ENCODE measurements around the gene SYT2. TPM values are rescaled to one million over a fixed set of nuclear protein-coding genes. Genes with fewer than 3 reads are reported as not detected.

Gene SYT2
- total and polyA plus RNA-seq, 2 of the 13 experiments (the other 11 are each of a cell fraction or from before 2014, with no cell fraction given) = not detected

GRCh38 chr1:202586871-202587270 lies 123.4 kb downstream of the SYT2 start:
- peaks cover 0 to 3% of the 10 kb centered on the region in 2 experiments; a peak in 2 of 5 replicates for H3K36me3 ChIP-seq (replicated peaks in 1 of 2; ENCODE audit: control insufficient read depth in 1 of 2, insufficient read depth in 2 of 2, low read length in 2 of 2)
- peaks cover 29% of the 10 kb centered on the region for H3K4me1 ChIP-seq (ENCODE audit: insufficient read depth, low read length)
- BruUV-seq (replicated peaks) = no TSS peak
- H3K9ac ChIP-seq (ENCODE audit: insufficient read depth, low read depth, low read length) = no peak overlapping the region
- no peaks in the 10 kb centered on the region for H4K20me1 ChIP-seq (ENCODE audit: insufficient read depth, low read length)
- DNase-seq (ENCODE audit: low spot score) (no peak), FAIRE-seq (no peak), ATAC-seq (no peak)
- in situ Hi-C loops (cut with HindIII; ENCODE audit: extremely low pct_ligation_motif_present, low pct_unique_long_range_greater_than_20kb) = no loop called here
- no peaks in the 10 kb centered on the region for H3K79me2 ChIP-seq (ENCODE audit: insufficient read depth, low read length)
- H3K4me3 ChIP-seq (replicated peaks in 1 of 3; ENCODE audit: insufficient read depth in 1 of 3, low read depth in 2 of 3, low read length in 3 of 3) = no peak overlapping the region
- CTCF ChIA-PET (ENCODE audit: low intra/inter-chr PET ratio, low total read pairs) = no interaction called here
- intact Hi-C loops (cut with micrococcal nuclease; ENCODE audit: unreplicated experiment) = no loop called here
- H3K9me3 ChIP-seq (ENCODE audit: low read length) = no peaks in the 10 kb centered on the region
- H2AFZ ChIP-seq (ENCODE audit: low read length) = no peak overlapping the region
- H3K27ac ChIP-seq (ENCODE audit: extremely low read length, insufficient read depth, low read length) = no peak overlapping the region
- POLR2A ChIA-PET = no interaction called here
- no peaks in the 10 kb centered on the region for H3K27me3 ChIP-seq (ENCODE audit: control insufficient read depth in 1 of 2, insufficient read depth in 2 of 2, low read length in 2 of 2)
- whole genome bisulfite sequencing (ENCODE audit: low lambda C conversion rate) = 100% methylated on average over 1 of the region's 1 CpG
- no peak overlapping the region for H3K4me2 ChIP-seq (ENCODE audit: low read depth, low read length)
- TF ChIP-seq NKX3-1 (CRISPR knock-in tag; IDR thresholded peaks at IDR 0.05) = no peak
- TF ChIP-seq E2F2 (CRISPR knock-in tag; IDR thresholded peaks at IDR 0.05; ENCODE audit: borderline replicate concordance) = no peak
- TF ChIP-seq, protein P1, sequence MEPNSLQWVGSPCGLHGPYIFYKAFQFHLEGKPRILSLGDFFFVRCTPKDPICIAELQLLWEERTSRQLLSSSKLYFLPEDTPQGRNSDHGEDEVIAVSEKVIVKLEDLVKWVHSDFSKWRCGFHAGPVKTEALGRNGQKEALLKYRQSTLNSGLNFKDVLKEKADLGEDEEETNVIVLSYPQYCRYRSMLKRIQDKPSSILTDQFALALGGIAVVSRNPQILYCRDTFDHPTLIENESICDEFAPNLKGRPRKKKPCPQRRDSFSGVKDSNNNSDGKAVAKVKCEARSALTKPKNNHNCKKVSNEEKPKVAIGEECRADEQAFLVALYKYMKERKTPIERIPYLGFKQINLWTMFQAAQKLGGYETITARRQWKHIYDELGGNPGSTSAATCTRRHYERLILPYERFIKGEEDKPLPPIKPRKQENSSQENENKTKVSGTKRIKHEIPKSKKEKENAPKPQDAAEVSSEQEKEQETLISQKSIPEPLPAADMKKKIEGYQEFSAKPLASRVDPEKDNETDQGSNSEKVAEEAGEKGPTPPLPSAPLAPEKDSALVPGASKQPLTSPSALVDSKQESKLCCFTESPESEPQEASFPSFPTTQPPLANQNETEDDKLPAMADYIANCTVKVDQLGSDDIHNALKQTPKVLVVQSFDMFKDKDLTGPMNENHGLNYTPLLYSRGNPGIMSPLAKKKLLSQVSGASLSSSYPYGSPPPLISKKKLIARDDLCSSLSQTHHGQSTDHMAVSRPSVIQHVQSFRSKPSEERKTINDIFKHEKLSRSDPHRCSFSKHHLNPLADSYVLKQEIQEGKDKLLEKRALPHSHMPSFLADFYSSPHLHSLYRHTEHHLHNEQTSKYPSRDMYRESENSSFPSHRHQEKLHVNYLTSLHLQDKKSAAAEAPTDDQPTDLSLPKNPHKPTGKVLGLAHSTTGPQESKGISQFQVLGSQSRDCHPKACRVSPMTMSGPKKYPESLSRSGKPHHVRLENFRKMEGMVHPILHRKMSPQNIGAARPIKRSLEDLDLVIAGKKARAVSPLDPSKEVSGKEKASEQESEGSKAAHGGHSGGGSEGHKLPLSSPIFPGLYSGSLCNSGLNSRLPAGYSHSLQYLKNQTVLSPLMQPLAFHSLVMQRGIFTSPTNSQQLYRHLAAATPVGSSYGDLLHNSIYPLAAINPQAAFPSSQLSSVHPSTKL (CRISPR knock-in tag; IDR thresholded peaks at IDR 0.05) = no peak
- TF ChIP-seq DZIP1 (CRISPR knock-in tag; IDR thresholded peaks at IDR 0.05) = no peak
- TF ChIP-seq MAFG (CRISPR knock-in tag; IDR thresholded peaks at IDR 0.05) = no peak
- TF ChIP-seq, protein P2, sequence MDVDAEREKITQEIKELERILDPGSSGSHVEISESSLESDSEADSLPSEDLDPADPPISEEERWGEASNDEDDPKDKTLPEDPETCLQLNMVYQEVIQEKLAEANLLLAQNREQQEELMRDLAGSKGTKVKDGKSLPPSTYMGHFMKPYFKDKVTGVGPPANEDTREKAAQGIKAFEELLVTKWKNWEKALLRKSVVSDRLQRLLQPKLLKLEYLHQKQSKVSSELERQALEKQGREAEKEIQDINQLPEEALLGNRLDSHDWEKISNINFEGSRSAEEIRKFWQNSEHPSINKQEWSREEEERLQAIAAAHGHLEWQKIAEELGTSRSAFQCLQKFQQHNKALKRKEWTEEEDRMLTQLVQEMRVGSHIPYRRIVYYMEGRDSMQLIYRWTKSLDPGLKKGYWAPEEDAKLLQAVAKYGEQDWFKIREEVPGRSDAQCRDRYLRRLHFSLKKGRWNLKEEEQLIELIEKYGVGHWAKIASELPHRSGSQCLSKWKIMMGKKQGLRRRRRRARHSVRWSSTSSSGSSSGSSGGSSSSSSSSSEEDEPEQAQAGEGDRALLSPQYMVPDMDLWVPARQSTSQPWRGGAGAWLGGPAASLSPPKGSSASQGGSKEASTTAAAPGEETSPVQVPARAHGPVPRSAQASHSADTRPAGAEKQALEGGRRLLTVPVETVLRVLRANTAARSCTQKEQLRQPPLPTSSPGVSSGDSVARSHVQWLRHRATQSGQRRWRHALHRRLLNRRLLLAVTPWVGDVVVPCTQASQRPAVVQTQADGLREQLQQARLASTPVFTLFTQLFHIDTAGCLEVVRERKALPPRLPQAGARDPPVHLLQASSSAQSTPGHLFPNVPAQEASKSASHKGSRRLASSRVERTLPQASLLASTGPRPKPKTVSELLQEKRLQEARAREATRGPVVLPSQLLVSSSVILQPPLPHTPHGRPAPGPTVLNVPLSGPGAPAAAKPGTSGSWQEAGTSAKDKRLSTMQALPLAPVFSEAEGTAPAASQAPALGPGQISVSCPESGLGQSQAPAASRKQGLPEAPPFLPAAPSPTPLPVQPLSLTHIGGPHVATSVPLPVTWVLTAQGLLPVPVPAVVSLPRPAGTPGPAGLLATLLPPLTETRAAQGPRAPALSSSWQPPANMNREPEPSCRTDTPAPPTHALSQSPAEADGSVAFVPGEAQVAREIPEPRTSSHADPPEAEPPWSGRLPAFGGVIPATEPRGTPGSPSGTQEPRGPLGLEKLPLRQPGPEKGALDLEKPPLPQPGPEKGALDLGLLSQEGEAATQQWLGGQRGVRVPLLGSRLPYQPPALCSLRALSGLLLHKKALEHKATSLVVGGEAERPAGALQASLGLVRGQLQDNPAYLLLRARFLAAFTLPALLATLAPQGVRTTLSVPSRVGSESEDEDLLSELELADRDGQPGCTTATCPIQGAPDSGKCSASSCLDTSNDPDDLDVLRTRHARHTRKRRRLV (CRISPR knock-in tag; IDR thresholded peaks at IDR 0.05) = no peak
- TF ChIP-seq, protein P3, sequence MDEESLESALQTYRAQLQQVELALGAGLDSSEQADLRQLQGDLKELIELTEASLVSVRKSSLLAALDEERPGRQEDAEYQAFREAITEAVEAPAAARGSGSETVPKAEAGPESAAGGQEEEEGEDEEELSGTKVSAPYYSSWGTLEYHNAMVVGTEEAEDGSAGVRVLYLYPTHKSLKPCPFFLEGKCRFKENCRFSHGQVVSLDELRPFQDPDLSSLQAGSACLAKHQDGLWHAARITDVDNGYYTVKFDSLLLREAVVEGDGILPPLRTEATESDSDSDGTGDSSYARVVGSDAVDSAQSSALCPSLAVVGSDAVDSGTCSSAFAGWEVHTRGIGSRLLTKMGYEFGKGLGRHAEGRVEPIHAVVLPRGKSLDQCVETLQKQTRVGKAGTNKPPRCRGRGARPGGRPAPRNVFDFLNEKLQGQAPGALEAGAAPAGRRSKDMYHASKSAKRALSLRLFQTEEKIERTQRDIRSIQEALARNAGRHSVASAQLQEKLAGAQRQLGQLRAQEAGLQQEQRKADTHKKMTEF (CRISPR knock-in tag; IDR thresholded peaks at IDR 0.05) = no peak
- TF ChIP-seq MTERF4 (CRISPR knock-in tag; IDR thresholded peaks at IDR 0.05) = no peak
- no peak for TF ChIP-seq ZKSCAN1 (IDR thresholded peaks at IDR 0.05; ENCODE audit: low read length)
